HG02981 (cell line): ENCODE measurements around the gene GLCCI1.
A peak's percentile ranks its signal among the peaks of the same experiment; 100 is the strongest.
"Not testable (repeated sequence)": the region's sequence is repeated elsewhere in the genome, so short reads cannot be mapped to it uniquely, and the experiment has no call there.

Source experiments
- ATAC-seq: cut with Tn5 transposase; IDR thresholded peaks from one replicate; pipeline ENCODE4 v1.9.1; 2021; ENCODE audit warnings: mild to moderate bottlenecking, moderate library complexity; ENCODE audit not compliant: unreplicated experiment

The GLCCI1 gene

DNA sequence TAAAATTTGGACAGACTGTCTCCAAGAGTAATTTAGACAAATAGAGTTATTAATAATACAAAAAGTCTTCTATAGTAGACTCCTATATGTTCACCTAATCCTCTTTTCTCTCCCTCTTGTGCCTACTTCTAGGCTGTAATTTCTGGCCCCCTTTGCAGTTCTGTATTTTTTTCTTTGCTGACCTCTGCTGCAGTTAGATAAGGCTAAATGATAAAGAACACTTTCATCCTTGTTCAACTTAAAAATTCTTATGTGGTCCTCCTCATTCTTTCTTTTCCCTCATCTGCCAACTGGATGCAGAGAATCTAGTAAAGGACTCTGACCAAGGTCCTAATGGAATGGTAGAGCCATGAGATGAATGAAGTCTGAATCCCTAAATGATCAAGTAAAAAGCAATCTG, 20.1 kb downstream of the GLCCI1 start:
- no peak for ATAC-seq

DNA sequence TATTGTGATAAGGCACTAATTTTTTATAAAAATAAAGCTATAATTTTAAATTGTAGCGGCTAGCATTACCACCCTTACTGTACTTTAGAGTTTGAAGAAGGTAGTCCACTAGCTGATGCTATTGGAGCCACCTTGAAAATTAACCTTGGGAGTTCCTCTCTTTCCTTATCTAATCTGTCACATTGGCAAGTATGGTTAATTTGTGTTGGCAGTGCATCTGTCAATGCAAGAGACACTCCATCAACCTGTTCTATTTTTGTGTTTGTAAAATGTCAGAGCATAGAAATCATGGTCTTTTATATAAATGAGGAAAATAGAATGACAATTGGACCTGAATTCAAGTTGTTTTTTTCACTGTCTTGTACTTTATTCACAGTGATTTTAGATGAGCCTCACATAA, 20.5 kb downstream of the GLCCI1 start:
- ATAC-seq: no peak

DNA sequence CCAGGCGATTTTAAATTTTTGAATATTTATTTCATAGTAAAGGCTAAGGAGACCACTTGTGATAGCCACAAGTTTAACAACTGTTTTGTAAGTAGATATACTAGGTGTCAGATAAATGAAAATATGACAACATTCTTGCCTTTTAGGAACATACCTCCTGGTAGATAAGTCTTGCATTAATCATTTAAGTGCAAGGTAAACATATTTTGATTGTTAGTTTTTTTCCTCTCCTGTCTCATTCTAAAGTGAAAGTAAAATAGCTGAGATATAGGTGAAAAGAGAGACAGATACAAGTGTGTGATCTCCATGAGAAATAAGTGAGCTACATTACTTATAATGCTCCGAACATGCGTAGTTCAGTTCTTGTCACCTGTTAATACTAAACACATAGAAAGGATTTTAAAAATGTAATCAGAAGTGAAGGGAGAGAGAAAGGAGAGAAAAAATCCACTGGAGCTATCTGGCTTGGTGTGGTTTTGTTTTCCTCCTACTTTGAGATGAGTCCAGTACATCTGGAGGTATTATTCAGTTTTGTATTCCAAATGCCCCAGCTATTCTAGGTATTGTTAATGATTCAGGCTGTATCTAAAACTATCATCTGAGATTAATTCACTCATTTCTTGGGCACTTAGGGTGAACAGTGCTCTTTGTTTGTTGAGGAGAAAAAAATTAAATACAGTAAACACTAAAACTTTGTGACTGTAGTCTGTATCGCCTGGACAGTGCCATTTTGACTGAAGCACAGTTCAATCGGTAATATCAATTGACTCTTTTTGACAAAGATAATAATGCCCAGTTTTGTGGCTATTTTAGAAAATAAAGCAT, 21.2 kb downstream of the GLCCI1 start:
- ATAC-seq: no peak

DNA sequence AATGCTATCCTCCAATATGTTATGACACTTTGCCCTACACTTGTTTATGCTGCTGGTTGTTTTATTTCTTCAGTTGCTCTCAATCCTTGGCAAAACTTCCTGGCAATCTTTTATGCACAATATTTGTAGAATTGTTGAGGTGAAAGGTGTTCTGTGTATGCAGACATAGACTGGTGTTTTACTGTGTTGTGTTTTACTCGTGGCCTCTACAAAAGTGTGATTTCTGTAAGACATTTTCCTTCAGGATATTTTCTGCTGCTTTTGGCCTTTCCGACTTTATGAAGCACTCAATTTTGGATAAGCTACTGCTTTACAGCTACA, 21.8 kb downstream of the GLCCI1 start:
- ATAC-seq: no peak

DNA sequence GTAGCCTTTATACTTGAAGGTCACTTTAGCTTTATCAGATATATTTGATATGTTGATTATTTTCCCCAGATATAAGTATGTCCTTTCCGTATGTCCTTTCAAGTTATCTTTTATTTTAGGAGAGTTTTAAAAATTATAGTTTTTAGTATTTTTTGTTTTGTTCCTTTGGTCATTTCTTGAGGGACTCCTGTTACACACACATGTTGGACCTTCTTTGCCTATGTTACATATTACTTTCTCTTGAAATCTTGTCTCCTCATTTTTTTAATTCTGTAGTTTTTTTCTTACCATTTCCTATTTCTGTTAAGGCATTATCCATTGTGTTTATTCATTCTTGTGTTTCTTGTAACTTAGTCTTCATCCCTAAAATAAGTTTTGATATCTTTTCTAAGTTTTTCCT, 23.9 kb downstream of the GLCCI1 start:
- no peak for ATAC-seq

DNA sequence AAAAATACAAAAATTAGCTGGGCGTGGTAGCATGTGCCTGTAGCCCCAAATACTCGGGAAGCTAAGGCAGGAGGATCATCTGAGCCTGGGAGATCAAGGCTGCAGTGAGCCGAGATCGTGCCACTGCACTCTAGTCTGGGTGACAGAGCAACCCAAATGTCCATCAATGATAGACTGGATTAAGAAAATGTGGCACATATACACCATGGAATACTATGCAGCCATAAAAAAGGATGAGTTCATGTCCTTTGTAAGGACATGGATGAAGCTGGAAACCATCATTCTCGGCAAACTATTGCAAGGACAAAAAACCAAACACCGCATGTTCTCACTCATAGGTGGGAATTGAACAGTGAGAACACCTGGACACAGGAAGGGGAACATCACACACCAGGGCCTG, 26.8 kb downstream of the GLCCI1 start:
- ATAC-seq: not testable (repeated sequence)

DNA sequence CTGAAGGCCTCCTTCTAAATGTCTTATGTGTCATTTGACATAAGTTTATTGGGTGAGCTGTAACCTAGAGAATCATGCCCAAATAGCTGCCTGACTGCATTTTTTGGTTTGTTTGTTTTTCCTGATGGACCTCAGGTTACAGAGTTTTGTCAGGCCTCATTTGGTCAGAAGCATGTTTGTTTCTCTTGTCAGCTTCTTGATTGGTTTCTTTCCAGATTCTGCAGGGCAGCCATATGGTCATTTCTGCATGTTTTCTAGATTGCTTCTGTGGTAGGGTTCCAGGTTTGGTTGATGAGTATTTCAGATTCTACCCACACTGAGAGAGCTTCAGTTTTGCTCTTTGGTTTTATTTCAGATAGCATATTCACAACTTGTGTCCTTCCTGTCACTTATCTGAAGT, 28.0 kb downstream of the GLCCI1 start:
- peak; percentile 48 for ATAC-seq

DNA sequence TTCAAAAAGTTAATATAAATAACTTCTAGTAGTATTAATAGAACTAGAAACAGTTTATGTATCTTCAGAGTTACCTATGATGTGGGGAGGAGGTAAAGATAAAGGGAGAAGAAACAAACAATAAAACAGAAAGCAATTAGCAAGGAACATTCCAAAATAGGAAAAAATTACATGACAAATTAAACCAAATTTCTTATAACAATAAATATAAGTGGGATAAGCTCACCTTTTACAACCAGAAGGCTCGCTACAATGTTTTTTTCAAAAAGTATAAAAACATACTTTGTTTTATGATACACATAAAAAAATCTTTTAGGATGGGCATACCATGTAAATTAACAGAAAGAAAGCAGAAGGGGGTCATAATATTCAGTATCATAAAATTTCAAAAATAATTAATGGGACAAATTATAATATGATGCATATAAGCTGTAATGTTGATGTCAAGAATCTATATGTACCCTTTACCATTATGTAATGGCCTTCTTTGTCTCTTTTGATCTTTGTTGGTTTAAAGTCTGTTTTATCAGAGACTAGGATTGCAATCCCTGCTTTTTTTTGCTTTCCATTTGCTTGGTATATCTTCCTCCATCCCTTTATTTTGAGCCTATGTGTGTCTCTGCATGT, 31.8 kb downstream of the GLCCI1 start:
- ATAC-seq: no peak

DNA sequence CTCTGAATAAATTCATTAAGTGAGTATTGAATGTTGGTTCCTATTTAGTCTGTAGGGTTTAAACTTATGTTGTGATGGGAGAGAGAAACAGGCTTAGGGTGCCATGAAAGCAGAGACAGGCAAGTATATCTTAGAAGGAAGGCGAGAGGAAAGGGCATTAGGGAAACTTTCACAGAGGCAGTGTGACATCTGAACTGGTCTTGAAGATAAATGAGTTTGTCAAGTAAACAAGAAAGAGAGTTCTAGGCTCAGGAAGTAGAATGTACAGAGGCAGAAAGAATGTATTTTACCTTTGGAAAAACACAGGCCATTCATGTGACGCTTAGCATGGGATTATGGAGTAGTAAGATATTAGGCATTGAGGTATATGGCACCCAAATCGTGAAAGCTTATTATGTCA, 34.5 kb downstream of the GLCCI1 start:
- no peak for ATAC-seq

DNA sequence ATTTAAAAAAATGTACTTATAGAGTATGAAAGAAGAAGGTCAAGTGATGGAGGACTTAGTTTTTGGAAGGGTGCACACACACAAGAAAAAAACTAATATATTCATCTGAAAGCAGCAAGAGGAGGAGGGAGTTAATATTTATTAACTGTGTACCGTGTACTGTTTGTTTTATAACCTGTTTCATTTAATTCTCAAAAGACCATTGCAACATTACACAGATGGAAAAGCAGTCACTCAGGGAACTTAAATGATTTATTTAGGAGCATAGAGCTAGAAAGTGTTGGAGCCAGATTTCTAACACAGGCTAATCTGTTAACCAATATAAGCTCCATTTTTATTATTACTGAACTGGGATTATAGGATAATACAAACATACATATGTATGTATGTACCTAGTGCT, 36.7 kb downstream of the GLCCI1 start:
- ATAC-seq: no peak

DNA sequence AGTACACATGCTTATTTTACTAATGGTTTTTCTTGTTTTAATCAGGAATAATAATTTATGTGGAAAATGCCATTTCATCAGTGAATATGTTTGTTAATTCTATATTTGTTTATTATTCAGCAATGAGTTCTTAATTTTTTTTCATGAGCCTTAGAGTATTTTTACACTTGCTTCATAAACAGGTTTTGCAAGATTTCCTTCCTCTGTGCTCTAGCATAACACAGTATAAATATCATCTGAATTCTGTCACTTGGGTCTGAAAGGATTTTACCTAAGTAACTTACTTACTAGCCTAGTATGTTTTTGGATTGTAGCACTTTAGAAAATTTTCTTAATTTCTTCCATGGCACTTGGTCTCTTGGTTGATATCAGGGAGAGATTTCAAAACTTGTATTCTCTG, 45.8 kb downstream of the GLCCI1 start:
- ATAC-seq: no peak

DNA sequence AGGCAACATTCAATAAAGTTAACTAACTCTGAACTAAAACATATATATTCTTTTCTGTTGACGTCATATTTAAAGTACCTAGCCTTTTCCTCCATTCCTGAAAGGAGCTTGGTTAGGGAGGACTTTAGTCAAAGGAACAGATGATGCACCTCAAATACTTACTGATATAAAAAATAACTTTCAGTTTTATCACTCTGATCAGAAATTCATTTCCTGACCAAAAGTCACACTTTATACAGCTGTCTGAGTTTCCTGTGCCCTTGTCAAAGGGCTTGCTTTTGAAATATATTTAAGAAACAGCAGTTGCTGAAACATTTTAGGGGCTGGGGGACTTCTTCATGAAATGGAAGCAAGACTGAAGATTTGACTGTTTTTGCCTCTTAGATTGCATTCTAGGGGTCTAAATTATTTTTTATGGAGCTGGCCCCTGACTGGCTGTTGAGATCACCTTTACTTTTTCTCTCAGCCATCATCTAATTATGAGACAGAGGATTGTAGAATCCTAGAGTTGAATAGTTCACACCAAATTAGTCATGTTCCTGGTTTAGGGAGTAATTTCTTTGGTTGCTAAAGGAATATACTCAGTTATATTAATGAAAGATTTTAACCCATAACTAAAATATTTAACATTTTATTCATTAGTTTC, 46.6 kb downstream of the GLCCI1 start:
- ATAC-seq: no peak

DNA sequence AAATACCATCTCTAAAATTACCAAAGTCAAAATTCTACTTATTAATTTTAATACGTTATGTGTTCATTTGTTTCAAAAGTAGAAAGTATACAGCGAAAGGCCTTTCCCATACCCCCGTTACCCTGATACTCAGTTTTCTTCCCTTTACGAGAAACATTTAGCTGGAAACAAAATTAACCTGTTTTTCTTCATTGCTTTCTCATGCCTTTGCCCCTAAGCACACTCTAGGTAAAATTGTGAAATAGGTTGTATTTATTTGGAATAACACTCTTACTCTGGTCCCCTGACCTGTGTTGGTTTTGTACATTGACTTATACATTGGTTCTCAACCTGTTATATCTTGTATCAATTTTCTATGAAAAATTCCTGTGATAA, 47.1 kb downstream of the GLCCI1 start:
- no peak for ATAC-seq

DNA sequence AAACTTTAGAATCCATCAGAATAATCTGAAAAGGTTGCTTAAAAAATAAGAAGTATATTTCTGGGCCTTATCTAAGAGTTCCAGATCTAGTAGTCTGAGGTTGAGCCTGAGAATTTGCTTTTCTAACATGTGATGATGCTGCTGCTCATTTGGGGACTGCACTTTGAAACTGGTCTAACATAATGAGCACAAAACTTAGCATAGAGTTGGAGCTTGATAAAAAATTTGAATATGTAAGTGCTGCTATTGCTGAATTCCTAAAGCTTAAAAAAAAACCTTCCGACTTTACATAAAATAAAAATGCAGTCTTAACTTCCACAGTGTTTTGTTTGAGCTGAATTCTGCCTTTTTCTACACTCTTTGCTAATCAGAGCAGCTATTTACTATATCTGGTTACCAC, 48.8 kb downstream of the GLCCI1 start:
- ATAC-seq: no peak

DNA sequence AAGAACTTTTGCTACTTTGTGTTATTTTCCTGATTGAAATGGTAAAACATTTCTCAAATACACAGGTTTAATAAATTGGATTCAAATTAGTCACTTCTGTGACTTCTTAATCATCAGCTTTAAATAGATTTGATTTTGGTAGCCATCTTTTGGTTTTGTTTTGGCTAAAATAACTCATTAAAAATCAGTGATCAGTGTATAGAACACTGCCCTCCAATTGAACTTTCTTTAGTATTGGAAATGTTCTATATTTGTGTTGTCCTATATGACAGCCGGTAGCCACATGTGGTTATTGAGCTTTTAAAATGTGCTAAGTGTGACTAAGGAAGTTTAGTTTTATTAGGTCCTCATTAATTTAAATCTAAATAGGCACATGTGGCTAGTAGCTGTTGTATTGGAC, 50.4 kb downstream of the GLCCI1 start:
- ATAC-seq: no peak

DNA sequence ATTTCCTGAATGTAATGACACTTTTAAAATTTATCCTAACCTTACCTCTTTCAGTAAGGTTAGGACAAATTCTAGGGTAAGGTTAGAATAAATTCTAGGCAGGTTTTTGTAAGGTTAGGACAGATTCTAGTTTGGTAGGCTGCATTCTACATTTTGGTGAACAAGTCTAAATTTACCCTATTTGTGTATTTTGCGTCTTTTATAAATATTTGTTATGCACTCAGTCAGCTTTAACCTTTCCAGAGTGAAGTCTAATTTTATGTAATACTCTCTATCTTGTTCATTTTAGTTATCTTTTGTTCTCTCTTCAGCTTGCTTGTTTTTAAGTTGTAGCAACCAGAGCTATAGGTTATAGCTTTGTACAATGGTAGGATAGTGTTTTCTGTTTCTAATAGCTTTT, 54.0 kb downstream of the GLCCI1 start:
- no peak for ATAC-seq

DNA sequence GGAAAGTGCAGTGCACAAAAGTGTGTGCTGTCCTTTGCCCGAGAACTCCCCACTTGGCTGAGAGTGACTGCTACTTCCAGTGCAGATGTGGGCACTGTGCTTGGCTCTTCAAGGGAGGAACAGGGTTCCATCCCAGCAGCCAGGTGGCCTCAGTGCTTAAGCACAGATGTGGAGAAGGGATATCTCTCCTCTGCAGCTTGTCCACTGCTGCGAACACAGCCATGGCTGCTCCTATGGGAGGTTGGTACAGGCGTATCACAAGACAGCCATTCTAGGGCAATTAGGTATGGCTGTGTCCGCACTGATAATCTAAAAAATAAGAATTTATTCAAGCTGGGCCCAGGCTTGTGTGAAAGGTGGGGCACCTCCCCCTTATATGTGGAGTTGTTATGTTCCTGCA, 66.6 kb downstream of the GLCCI1 start:
- no peak for ATAC-seq

DNA sequence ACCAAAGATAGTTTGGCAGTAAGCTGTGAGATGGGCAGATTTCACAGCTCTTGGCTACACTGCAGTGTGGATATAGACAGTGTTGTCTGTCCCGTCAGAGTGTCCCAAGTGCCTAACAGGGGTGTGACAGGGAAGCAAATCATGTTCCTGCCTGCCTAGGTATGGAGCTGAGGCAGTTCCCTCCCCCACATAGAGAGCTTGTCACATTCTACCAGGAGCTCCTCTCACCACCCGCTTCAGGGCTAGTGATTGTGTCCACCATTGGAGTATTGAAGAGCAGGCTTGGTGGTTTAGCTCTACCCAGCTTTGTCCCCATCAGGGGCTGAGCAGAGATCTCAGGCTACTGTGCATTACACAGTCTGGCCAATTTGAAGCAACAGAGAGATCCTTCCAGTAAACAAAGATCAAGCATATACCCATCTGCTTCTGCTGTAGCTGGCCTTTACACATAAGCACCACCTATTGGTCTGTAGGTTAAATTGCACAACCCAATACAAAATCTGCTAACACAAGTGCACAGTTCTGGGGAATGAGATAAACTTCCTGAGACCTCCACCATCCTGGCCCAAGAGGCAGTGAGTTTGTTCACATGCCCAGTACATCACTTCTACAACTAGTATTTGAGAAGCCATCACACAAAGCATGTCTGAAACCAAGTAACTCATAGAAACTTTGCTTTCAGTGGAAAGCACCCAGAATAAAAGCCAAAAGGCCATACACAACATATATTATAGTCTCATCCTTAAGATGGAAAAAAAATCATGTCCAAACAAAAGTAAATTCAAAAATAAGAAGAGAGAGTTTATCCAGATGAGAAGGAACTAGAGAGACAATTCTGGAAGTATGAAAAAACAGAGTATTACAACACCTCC, 67.3 kb downstream of the GLCCI1 start:
- ATAC-seq: peak; percentile 59

DNA sequence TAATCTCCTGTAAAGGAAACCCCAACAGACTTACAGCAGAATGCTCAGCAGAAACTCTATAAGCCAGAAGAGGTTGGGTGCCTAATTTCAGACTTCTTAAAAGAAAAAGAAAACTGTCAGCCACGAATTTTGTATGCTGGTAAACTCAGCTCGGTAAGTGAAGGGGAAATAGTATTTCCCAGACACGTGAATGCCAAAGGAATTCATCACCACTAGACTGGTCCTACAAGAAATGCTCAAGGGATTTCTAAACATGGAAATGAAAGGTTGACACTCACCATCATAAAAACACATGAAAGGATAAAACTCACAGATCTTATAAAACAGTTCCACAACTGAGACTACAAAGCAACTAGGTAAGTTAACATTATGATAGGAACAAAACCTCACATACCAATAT, 68.6 kb downstream of the GLCCI1 start:
- no peak for ATAC-seq

DNA sequence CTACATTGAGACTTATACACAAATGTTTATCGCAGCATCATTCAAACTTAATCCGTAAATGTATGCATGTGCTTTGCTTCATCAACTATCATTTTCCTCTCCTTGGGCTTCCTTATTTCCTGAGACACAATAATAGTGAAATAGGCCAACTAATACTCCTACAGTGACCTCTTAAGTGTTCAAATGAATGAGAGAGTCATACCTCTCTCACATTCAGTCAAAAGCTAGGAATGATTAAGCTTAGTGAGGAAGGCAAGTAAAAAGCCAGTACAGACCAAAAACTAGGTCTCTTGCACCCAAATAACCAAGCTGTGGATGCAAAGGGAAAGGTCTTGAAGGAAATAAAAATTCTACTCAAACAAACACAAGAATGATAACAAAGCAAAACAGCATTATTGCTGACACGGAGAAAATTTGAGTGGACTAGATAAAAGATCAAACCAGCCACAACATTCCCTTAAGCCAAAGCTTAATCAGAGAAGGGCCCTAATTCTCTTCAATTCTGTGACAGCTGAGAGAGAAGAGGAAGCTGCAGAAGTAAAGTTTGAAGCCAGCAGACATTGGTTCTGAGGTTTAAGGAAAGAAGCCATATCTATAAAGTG, 72.3 kb downstream of the GLCCI1 start:
- ATAC-seq: no peak
